ENCODE data around the gene CKS2.

Gene CKS2

DNA sequence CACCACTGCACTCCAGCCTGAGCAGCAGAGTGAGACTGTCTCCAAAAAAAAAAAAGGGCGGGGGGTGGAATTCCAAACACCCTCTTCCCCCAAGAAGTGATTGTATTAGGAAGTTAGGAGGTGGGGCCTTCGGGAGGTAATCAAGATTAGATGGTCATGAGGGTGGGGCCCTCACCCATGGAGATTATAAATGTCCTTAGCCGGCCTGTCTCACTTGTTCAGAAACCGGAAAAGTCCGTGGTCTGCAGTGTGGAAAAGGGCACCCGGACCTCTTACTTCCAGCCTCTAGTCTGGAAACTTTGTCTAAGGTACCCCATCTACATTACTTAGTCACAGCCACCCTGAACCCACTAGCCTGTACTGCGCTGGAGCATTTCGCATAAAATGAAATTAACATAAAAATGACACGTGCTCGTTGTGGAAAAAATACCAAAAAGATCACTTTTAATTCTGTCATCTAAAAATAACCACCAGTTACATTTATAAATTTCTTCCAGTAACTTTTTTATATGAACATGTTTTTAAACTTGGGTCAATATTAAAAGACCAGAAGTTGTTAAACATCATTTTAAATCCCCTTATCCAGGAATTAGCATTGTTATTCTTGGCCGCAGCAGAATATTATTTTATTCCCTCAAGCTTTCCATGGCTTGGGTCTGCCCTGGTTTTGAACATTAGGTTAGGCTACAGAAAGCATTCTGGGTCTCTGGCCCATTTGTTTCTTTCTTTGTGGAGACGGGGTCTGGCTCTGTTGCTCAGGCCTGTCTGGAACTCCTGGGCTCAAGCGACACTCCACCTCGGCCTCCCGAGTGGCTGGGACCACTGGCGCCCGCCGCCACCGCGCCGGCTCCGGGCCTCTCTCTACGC, 1.2 kb upstream of the CKS2 start:
- Histone ChIP-seq H3K4me1 (ENCODE audit: control insufficient read depth in 5 of 5, insufficient read depth in 5 of 5, low read length in 5 of 5) (peaks cover 0 to 21% (median 19%) of the 10 kb centered on the region in 5 donors), H3K36me3 (ENCODE audit: control insufficient read depth in 5 of 5, insufficient read depth in 5 of 5, low read length in 5 of 5) (peaks cover 0 to 2% (median 0%) of the 10 kb centered on the region in 5 donors), H3K9ac (ENCODE audit: low read length in 5 of 5) (peak overlapping the region; percentile 79 to 98 (median 91)), H3K4me3 (ENCODE audit: low read depth in 1 of 5, low read length in 5 of 5) (peak overlapping the region; percentile 66 to 83 (median 77)), H3K9me3 (ENCODE audit: control insufficient read depth in 5 of 5, low read length in 5 of 5) (no peaks in the 10 kb centered on the region), H3K27me3 (ENCODE audit: control insufficient read depth in 5 of 5, insufficient read depth in 4 of 5, low read length in 5 of 5) (peaks cover 0 to 5% (median 0%) of the 10 kb centered on the region in 5 donors), H3K27ac (ENCODE audit: low read depth, low read length) (peak overlapping the region; percentile 100)

GRCh38 chr9:89311346-89312221, 589 bp downstream of the CKS2 start:
- peak overlapping the region; percentile 11 for H3K27ac ChIP-seq (ENCODE audit: low read depth, low read length)
- H3K4me1 ChIP-seq (ENCODE audit: control insufficient read depth in 5 of 5, insufficient read depth in 5 of 5, low read length in 5 of 5), result peaks cover 0 to 21% (median 19%) of the 10 kb centered on the region in 5 donors
- H3K27me3 ChIP-seq (ENCODE audit: control insufficient read depth in 5 of 5, insufficient read depth in 4 of 5, low read length in 5 of 5), result peaks cover 0 to 5% (median 0%) of the 10 kb centered on the region in 5 donors
- no peaks in the 10 kb centered on the region for H3K9me3 ChIP-seq (ENCODE audit: control insufficient read depth in 5 of 5, low read length in 5 of 5)
- peak overlapping the region in 3 of 5 donors; percentile 68 to 78 (median 72) for H3K9ac ChIP-seq (ENCODE audit: low read length in 5 of 5)
- peak overlapping the region; percentile 66 to 77 (median 74) for H3K4me3 ChIP-seq (ENCODE audit: low read depth in 1 of 5, low read length in 5 of 5)
- peaks cover 0 to 2% (median 0%) of the 10 kb centered on the region in 5 donors for H3K36me3 ChIP-seq (ENCODE audit: control insufficient read depth in 5 of 5, insufficient read depth in 5 of 5, low read length in 5 of 5)

GRCh38 chr9:89312222-89312571, 1.2 kb downstream of the CKS2 start:
- no peak overlapping the region for H3K27ac ChIP-seq (ENCODE audit: low read depth, low read length)
- peaks cover 0 to 21% (median 19%) of the 10 kb centered on the region in 5 donors for H3K4me1 ChIP-seq (ENCODE audit: control insufficient read depth in 5 of 5, insufficient read depth in 5 of 5, low read length in 5 of 5)
- peak overlapping the region in 4 of 5 donors; percentile 63 to 75 (median 70) for H3K4me3 ChIP-seq (ENCODE audit: low read depth in 1 of 5, low read length in 5 of 5)
- peaks cover 0 to 2% (median 0%) of the 10 kb centered on the region in 5 donors for H3K36me3 ChIP-seq (ENCODE audit: control insufficient read depth in 5 of 5, insufficient read depth in 5 of 5, low read length in 5 of 5)
- peak overlapping the region in 1 of 5 donors; percentile 37 for H3K9ac ChIP-seq (ENCODE audit: low read length in 5 of 5)
- H3K27me3 ChIP-seq (ENCODE audit: control insufficient read depth in 5 of 5, insufficient read depth in 4 of 5, low read length in 5 of 5), result peaks cover 0 to 5% (median 0%) of the 10 kb centered on the region in 5 donors
- no peaks in the 10 kb centered on the region for H3K9me3 ChIP-seq (ENCODE audit: control insufficient read depth in 5 of 5, low read length in 5 of 5)

DNA sequence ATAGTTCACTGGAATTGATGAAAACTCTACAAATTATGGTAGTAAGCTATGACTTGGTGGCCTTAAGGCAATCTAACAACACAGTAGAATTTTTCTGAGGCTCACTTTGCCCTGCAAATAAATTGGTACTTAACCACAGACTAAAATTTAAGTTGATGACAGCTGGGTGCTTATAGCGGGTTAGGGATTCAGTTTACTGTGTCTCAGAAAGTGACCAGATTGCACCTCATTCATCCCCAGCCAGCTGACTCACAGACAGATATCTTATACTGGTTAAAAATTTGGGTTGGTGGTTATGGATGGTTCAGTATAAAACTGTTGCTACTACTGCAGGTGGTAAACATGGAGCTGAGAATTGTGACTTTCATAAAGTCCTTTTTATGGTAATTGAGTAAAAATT, 2.8 kb downstream of the CKS2 start:
- Histone ChIP-seq H3K9me3 (ENCODE audit: control insufficient read depth in 5 of 5, low read length in 5 of 5) (no peaks in the 10 kb centered on the region), H3K4me1 (ENCODE audit: control insufficient read depth in 5 of 5, insufficient read depth in 5 of 5, low read length in 5 of 5) (peaks cover 2 to 31% (median 28%) of the 10 kb centered on the region in 5 donors), H3K27me3 (ENCODE audit: control insufficient read depth in 5 of 5, insufficient read depth in 4 of 5, low read length in 5 of 5) (peaks cover 0 to 5% (median 0%) of the 10 kb centered on the region in 5 donors), H3K9ac (ENCODE audit: low read length in 5 of 5) (no peak overlapping the region), H3K27ac (ENCODE audit: low read depth, low read length) (no peak overlapping the region), H3K36me3 (ENCODE audit: control insufficient read depth in 5 of 5, insufficient read depth in 5 of 5, low read length in 5 of 5) (no peaks in the 10 kb centered on the region), H3K4me3 (ENCODE audit: low read depth in 1 of 5, low read length in 5 of 5) (no peak overlapping the region)

GRCh38 chr9:89314955-89315354, 4.0 kb downstream of the CKS2 start:
- Histone ChIP-seq H3K9me3 (ENCODE audit: control insufficient read depth in 5 of 5, low read length in 5 of 5) (no peaks in the 10 kb centered on the region), H3K27ac (ENCODE audit: low read depth, low read length) (no peak overlapping the region), H3K36me3 (ENCODE audit: control insufficient read depth in 5 of 5, insufficient read depth in 5 of 5, low read length in 5 of 5) (no peaks in the 10 kb centered on the region), H3K4me1 (ENCODE audit: control insufficient read depth in 5 of 5, insufficient read depth in 5 of 5, low read length in 5 of 5) (peaks cover 2 to 32% (median 31%) of the 10 kb centered on the region in 5 donors), H3K4me3 (ENCODE audit: low read depth in 1 of 5, low read length in 5 of 5) (no peak overlapping the region), H3K9ac (ENCODE audit: low read length in 5 of 5) (no peak overlapping the region), H3K27me3 (ENCODE audit: control insufficient read depth in 5 of 5, insufficient read depth in 4 of 5, low read length in 5 of 5) (peaks cover 0 to 5% (median 0%) of the 10 kb centered on the region in 5 donors)

GRCh38 chr9:89315482-89315881, 4.5 kb downstream of the CKS2 start:
- H3K9ac ChIP-seq (ENCODE audit: low read length in 5 of 5), result no peak overlapping the region
- H3K27ac ChIP-seq (ENCODE audit: low read depth, low read length), result no peak overlapping the region
- no peak overlapping the region for H3K4me3 ChIP-seq (ENCODE audit: low read depth in 1 of 5, low read length in 5 of 5)
- H3K27me3 ChIP-seq (ENCODE audit: control insufficient read depth in 5 of 5, insufficient read depth in 4 of 5, low read length in 5 of 5), result peaks cover 0 to 5% (median 0%) of the 10 kb centered on the region in 5 donors
- no peaks in the 10 kb centered on the region for H3K9me3 ChIP-seq (ENCODE audit: control insufficient read depth in 5 of 5, low read length in 5 of 5)
- peaks cover 2 to 34% (median 33%) of the 10 kb centered on the region in 5 donors for H3K4me1 ChIP-seq (ENCODE audit: control insufficient read depth in 5 of 5, insufficient read depth in 5 of 5, low read length in 5 of 5)
- no peaks in the 10 kb centered on the region for H3K36me3 ChIP-seq (ENCODE audit: control insufficient read depth in 5 of 5, insufficient read depth in 5 of 5, low read length in 5 of 5)

DNA sequence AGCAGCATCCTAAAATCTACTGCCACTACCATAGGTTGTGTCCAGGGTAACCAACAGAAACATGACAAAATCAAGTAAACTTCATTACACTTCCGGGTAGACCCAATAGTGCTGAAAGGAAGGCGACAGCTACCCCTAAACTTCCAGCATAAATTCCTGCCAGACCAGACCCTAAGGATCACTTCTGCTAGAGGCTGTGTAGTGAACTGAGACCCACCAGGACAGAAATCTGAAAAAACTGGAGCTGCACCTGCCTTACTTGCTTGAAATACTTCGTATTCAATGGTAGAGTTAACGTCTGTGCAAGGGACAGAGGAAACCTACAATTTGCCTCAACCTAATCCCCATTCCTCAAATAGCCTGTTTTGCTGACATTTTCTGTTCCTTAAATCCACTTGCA, 6.3 kb downstream of the CKS2 start:
- Histone ChIP-seq H3K9ac (ENCODE audit: low read length in 5 of 5) (no peak overlapping the region), H3K9me3 (ENCODE audit: control insufficient read depth in 5 of 5, low read length in 5 of 5) (no peaks in the 10 kb centered on the region), H3K36me3 (ENCODE audit: control insufficient read depth in 5 of 5, insufficient read depth in 5 of 5, low read length in 5 of 5) (peaks cover 0 to 9% (median 0%) of the 10 kb centered on the region in 5 donors), H3K4me1 (ENCODE audit: control insufficient read depth in 5 of 5, insufficient read depth in 5 of 5, low read length in 5 of 5) (peaks cover 2 to 24% (median 24%) of the 10 kb centered on the region in 5 donors), H3K27ac (ENCODE audit: low read depth, low read length) (no peak overlapping the region), H3K4me3 (ENCODE audit: low read depth in 1 of 5, low read length in 5 of 5) (peak overlapping the region in 3 of 5 donors; percentile 12 to 80 (median 80)), H3K27me3 (ENCODE audit: control insufficient read depth in 5 of 5, insufficient read depth in 4 of 5, low read length in 5 of 5) (peaks cover 0 to 3% (median 0%) of the 10 kb centered on the region in 5 donors)

- Histone ChIP-seq H3K27me3 (ENCODE audit: control insufficient read depth in 5 of 5, insufficient read depth in 4 of 5, low read length in 5 of 5) (no peaks in the 10 kb centered on the region), H3K27ac (ENCODE audit: low read depth, low read length) (peak within 1 kb of the TSS; percentile 97), H3K9me3 (ENCODE audit: control insufficient read depth in 5 of 5, low read length in 5 of 5) (no peaks in the 10 kb centered on the region), H3K4me1 (ENCODE audit: control insufficient read depth in 5 of 5, insufficient read depth in 5 of 5, low read length in 5 of 5) (peaks cover 2 to 26% (median 24%) of the 10 kb centered on the region in 5 donors), H3K36me3 (ENCODE audit: control insufficient read depth in 5 of 5, insufficient read depth in 5 of 5, low read length in 5 of 5) (peaks cover 0 to 9% (median 0%) of the 10 kb centered on the region in 5 donors), H3K4me3 (ENCODE audit: low read depth in 1 of 5, low read length in 5 of 5) (peak within 1 kb of the TSS; percentile 62 to 89 (median 80)), H3K9ac (ENCODE audit: low read length in 5 of 5) (peak within 1 kb of the TSS; percentile 81 to 99 (median 95))
These were observed 7.4 kb downstream of the CKS2 start, which contains the start of gene SECISBP2 for GRCh38 chr9:89318123-89319014. TSS of gene SECISBP2 (plus strand) at chr9:89318500. CDS start at chr9:89318577, 77 bp downstream.

All from subcutaneous abdominal adipose tissue (tissue), 5 donors.